Measurements from ENCODE around the gene ZNF578. TPM values are rescaled to one million over a fixed set of nuclear protein-coding genes. Genes with fewer than 3 reads are reported as not detected.

ZNF578 gene
- total RNA-seq (0.85 and 1.00 TPM in 2 replicates), polyA plus RNA-seq (0.40 and 0.46 TPM in 2 replicates), polyA minus RNA-seq (0.46 and 2.0 TPM in 2 replicates), Bru-seq, nascent RNA (percentile 41 among the genes with signal in this experiment), BruChase-seq, experiment 1, labeled RNA remaining after a 6-hour chase (percentile 26 among the genes with signal in this experiment), BruChase-seq, experiment 2, labeled RNA remaining after a 2-hour chase (percentile 25 among the genes with signal in this experiment)
- 0.23 and 0.28 TPM in 2 replicates for polyA plus RNA-seq (2011; cell fraction: cytosol; rRNA removed)
- 2.8 and 3.3 TPM in 2 replicates for polyA plus RNA-seq (2011; cell fraction: nucleus; rRNA removed)
- polyA plus RNA-seq (2012): 0.27 and 0.59 TPM in 2 replicates
- not detected for polyA minus RNA-seq (2011; cell fraction: cytosol; rRNA and poly(A)+ RNA removed)
- 1.7 and 1.8 TPM in 2 replicates for polyA minus RNA-seq (2011; cell fraction: nucleus; rRNA and poly(A)+ RNA removed)
- long read RNA-seq, partial matches to known transcripts: 0 of 1 reads
- long read RNA-seq, other reads (novel, unspliced or antisense): 0 of 1 reads

- no peak for FAIRE-seq
These were observed at the start of gene ZNF578 for GRCh38 chr19:52453324-52454094. Gene ZNF578, plus strand, starts transcription at chr19:52453553. Its CDS starts 48,293 bp downstream, at chr19:52501846.

More at GRCh38 chr19:52453324-52454094, at the start of gene ZNF578:
- no peak within 1 kb of the TSS for H3K27ac ChIP-seq (ENCODE audit: insufficient read depth, low read depth, low read length)
- H3K4me3 ChIP-seq (replicated peaks in 1 of 3; ENCODE audit: insufficient read depth in 1 of 3, low read depth in 1 of 3, low read length in 3 of 3): peak within 1 kb of the TSS; percentile 8 to 58 (median 44)
- dilution Hi-C loops (cut with MboI; ENCODE audit: extremely low pct_ligation_motif_present, low sequenced_read_pairs): no loop called here
- TF ChIP-seq, protein P1, sequence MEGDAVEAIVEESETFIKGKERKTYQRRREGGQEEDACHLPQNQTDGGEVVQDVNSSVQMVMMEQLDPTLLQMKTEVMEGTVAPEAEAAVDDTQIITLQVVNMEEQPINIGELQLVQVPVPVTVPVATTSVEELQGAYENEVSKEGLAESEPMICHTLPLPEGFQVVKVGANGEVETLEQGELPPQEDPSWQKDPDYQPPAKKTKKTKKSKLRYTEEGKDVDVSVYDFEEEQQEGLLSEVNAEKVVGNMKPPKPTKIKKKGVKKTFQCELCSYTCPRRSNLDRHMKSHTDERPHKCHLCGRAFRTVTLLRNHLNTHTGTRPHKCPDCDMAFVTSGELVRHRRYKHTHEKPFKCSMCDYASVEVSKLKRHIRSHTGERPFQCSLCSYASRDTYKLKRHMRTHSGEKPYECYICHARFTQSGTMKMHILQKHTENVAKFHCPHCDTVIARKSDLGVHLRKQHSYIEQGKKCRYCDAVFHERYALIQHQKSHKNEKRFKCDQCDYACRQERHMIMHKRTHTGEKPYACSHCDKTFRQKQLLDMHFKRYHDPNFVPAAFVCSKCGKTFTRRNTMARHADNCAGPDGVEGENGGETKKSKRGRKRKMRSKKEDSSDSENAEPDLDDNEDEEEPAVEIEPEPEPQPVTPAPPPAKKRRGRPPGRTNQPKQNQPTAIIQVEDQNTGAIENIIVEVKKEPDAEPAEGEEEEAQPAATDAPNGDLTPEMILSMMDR (IDR thresholded peaks at IDR 0.05; ENCODE audit: extremely low read depth in 1 of 2, insufficient read depth in 1 of 2, low read depth in 1 of 2, low read length in 2 of 2): no peak
- TF ChIP-seq POLR2AphosphoS5 (IDR thresholded peaks at IDR 0.05; ENCODE audit: insufficient read depth, low read depth, low read length) (peak; percentile 37), POLR2A (IDR thresholded peaks at IDR 0.05; ENCODE audit: low read depth, low read length) (no peak), GATA2 (IDR thresholded peaks at IDR 0.05; ENCODE audit: insufficient read depth, insufficient read length, low read depth, low read length) (no peak), JUN (IDR thresholded peaks at IDR 0.05; ENCODE audit: borderline replicate concordance, insufficient read depth, insufficient read length, low read depth) (no peak), EZH2 (IDR thresholded peaks at IDR 0.05; ENCODE audit: borderline replicate concordance, low read depth, low read length, severe bottlenecking) (no peak), FOS (IDR thresholded peaks at IDR 0.05; ENCODE audit: borderline replicate concordance, insufficient read depth, low read length) (no peak), MAX (IDR thresholded peaks at IDR 0.05; ENCODE audit: insufficient read depth, insufficient read length) (no peak)
- H4K20me1 ChIP-seq (replicated peaks; ENCODE audit: control insufficient read depth, extremely low read depth, insufficient read depth, low read length): no peaks in the 10 kb centered on the region
- peak within 1 kb of the TSS; percentile 35 for H3K4me2 ChIP-seq (ENCODE audit: insufficient read depth, low read length)
- peak within 1 kb of the TSS; percentile 54 for H2AFZ ChIP-seq (ENCODE audit: low read depth, low read length)
- peak; percentile 48 for DNase-seq (ENCODE audit: low read depth, low spot score)
- no peak within 1 kb of the TSS for H3K9ac ChIP-seq (replicated peaks; ENCODE audit: extremely low read depth, insufficient read depth, low read length)
- no peaks in the 10 kb centered on the region for H3K9me1 ChIP-seq (replicated peaks; ENCODE audit: control insufficient read depth, extremely low read depth, insufficient read depth, low read length)
- ChIA-PET CTCF (no interaction called here), POLR2A (no interaction called here)
- intact Hi-C loops (cut with micrococcal nuclease): no loop called here
- no peaks in the 10 kb centered on the region for H3K79me2 ChIP-seq (ENCODE audit: control insufficient read depth, insufficient read depth, low read length)
- TSS peak; percentile 77 for BruUV-seq (replicated peaks)
- H3K4me1 ChIP-seq (ENCODE audit: control insufficient read depth, extremely low read depth, insufficient read depth, low read length): no peaks in the 10 kb centered on the region
- no peaks in the 10 kb centered on the region for H3K27me3 ChIP-seq (ENCODE audit: control insufficient read depth in 2 of 2, insufficient read depth in 2 of 2, low read length in 2 of 2)
- no peaks in the 10 kb centered on the region for H3K36me3 ChIP-seq (ENCODE audit: control insufficient read depth in 2 of 2, extremely low read depth in 1 of 2, insufficient read depth in 2 of 2, low read length in 2 of 2)
- H3K9me3 ChIP-seq (replicated peaks; ENCODE audit: control insufficient read depth, insufficient read depth, low read length): peaks cover 3% of the 10 kb centered on the region
